GM04504 (cell line): ENCODE measurements around the gene GRID2.

Source experiments
- DNase-seq: peaks from one replicate; pipeline ENCODE4 v3.0.0-alpha.2; 2012; ENCODE audit warnings: low read depth

The GRID2 gene

GRCh38 chr4:93756101-93756500 is 1452.3 kb downstream of the GRID2 start:
- no peak for DNase-seq

DNA sequence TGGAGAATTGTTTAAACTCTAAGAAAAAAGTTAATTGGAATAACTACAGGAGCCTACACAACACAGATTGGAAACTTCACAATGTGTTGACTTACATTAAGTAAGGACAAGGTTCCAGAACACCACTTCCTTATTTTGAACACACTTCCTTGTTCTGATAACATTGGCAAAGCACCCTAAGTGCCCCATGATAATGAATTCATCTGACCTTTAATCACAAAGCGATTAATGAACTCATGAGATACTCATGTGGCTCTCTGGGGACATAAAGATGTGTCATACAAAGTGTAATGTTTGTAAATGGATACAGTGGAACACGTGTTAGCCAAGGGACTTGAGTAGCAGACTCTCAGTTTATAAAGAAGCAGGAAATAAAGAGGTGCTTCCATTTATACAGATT is 1455.7 kb downstream of the GRID2 start:
- no peak for DNase-seq

- no peak for DNase-seq
Measured at GRCh38 chr4:93760284-93760683, 1456.5 kb downstream of the GRID2 start.

DNA sequence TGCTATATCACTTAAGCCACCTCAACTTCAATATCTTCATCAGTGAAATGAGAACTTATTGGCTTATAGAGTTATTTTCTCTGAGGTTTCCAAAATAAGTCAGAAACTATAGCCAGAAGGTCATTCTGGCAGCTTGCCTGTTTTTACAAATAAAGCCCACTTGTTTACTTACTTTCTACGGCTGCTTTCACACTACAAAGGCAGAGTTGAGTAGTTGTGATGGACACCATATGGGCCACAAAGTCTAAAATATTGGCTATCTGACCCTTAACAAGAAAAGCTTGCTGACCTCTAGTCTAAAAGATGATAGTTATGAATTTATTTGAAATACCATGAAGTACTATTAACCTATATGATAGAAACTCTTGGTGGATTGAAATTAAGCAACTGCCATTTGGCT is 1457.5 kb downstream of the GRID2 start:
- no peak for DNase-seq

DNA sequence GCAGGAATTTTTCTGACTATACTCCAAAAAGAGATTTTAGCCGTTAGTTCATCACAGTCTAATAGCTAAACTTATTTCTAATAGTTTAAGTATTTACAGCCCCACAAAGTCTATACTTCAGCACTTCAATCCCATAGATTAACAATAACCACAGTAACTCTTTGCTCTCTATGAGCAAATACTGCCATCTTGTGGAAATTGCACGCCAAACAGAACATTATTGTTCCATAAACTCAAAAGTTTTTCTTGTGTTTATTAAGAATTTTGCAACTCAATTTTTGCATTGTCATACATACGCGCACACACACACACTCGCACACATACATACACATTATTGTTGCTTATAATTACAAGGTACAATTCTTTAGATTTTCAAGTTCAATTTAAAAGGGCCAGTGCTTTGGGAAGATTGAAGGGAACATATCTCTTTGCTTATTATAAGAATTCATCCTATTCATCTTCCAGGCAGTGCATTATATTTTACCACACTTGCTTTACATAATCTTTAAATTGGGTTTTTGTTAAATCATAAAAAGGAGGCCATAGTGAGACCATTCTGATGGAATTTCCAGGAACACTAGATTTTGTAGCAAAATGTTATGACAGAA is 1461.0 kb downstream of the GRID2 start:
- peak; percentile 3 for DNase-seq

- no peak for DNase-seq
Measured at GRCh38 chr4:93767917-93768316, 1464.2 kb downstream of the GRID2 start.

DNA sequence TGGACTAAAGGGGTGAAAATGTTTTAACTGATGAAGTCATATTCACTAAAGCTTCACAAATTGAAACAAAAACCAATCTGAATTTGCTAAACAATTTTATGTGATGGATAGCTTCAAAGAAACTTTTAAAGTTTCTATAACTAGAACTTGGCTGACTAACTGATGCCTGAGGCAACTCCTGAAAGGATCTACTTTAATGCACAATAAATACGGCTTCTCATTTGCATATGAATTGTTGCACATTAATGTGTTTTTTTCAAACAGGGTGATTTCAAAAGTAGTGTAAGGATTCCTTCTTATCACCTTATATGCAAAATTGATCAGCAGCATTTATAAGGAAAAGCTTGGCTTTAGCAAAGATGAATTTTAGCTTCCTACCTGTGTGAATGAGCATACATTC is 1466.4 kb downstream of the GRID2 start:
- no peak for DNase-seq

DNA sequence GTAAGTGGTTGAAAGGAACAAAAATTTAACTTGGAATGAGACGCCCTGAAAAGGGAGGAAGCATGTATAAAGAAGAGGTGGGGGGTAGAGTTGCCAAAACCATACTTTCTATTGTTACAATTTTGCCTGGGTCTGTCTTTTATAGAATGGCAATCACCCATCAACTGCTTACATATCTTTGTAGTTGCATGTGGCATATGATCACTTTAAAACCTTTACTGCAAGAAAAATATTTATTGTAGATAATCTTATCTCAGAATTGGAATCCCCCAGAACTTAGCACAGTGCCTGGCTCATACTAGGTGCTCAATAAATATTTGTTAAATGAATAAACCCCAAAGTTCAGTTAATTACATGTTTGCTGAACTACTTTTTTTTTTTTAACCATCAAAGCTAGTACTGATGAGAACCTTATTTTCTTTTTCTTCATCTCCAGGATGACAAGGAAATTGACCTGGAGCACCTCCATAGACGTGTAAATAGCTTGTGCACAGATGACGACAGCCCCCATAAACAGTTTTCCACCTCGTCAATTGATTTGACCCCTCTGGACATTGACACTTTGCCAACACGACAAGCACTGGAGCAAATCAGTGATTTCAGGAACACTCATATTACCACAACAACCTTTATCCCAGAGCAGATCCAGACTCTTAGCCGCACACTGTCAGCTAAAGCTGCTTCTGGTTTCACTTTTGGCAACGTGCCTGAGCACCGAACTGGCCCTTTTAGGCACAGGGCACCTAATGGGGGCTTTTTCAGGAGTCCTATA is 1468.1 kb downstream of the GRID2 start:
- no peak for DNase-seq

DNA sequence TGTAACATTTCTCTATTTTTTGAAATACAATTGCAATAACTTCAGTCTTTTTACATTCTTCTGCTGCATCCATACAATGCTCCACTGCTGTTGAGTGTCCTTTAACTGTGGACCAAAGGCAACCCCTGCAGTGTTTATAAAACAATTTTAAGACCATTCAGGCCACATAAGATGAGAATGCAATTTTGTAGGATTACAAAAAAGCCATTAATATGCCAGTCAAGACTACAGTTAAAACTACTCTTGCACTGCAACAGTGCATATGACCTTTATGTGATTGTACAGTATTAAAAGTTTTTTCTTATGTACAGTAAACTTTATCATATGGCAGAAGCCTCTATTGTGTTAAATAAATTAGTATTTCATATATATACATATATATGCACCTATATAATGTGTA is 1469.1 kb downstream of the GRID2 start:
- DNase-seq: no peak

GRCh38 chr4:93775551-93775950 is 1471.8 kb downstream of the GRID2 start:
- DNase-seq: no peak

GRCh38 chr4:93776386-93777080 is 1472.8 kb downstream of the GRID2 start:
- no peak for DNase-seq

DNA sequence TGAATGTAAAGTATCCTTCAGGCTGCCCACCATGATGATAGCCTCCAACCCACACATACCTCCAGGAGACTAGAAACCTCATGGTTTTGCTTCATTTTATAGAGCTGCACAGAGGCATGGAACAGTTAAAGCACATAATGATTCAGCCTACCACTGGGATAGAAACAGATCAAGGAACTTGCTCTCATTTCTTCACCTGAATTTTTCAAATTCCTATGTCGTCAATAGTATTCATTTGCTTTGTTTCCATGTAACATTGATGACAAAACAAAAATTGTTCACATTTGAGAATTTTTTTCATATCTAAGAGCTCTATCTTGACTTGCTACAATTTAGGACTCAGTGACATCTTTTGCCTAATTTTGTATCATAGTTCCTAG is 1473.3 kb downstream of the GRID2 start:
- no peak for DNase-seq

GRCh38 chr4:93779228-93779627 is 1475.5 kb downstream of the GRID2 start:
- no peak for DNase-seq

DNA sequence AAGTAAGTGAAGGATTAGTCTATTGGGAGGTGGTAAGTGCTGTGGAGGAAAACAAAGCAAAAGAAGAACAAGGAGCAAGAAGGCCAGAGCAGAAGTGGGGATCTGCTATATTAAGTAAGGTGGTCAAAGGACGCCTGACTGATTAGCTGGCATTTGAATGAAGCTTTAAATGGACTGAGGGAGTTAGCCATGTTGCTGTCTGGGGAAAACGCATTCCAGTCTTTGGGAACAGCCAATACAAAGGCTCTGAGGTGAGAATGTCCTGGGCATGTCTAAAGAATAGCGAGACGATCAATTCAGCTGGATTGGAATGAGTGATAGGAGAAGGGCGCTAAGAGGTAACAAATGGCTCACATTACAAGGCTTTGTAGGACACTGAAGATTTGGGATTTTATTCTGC is 1476.3 kb downstream of the GRID2 start:
- no peak for DNase-seq

DNA sequence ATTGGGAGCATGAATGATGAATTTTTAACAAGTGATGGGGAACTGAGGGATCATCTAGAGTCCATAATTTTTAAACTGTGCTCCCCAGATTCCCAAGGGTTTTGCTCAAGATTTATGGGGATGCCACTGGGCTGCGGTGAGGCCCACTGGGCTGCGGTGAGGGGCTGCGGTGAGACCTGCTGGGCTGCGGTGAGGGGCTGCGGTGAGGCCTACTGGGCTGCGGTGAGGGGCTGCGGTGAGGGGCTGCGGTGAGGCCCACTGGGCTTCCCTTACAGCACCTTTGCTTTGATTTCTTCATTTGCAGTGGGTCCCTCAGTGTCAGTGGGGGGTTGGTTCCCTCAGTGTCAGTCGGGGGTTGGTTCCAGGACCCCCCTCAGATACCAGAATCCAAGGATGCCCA is 1477.4 kb downstream of the GRID2 start:
- DNase-seq: no peak

GRCh38 chr4:93786149-93786548 is 1482.4 kb downstream of the GRID2 start:
- no peak for DNase-seq

GRCh38 chr4:93788712-93789111 is 1484.9 kb downstream of the GRID2 start:
- no peak for DNase-seq

DNA sequence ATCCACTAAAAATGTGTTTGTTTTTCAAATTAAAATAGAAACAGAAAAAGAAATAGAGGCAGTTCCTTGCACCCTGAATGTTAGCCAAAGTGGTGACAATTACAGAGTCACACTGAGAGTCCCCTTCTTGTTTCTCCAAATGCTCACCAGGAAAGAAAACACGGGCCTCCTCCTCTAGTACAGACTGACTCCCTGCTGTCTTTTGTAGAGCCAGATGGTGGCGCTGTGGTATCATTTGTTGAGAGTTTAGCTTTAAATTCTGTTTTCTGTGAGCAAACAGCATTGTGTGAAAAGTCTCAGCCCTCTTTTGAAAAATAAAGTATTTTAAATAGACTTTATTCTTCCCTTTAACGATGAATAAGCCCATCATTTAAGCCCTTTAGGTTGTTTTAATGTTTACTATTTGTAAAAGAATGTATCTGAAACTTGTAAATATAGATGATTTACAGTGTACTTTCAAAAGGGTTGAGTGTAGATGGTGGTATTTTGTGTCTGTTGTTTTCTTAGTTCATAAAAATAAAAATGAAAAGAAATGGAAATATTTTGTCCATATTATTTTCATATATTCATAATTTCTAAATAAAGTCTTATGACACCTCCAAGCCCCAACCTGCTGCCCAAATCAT is 1487.9 kb downstream of the GRID2 start:
- DNase-seq: peak; percentile 14

GRCh38 chr4:93802045-93802444 is 1498.3 kb downstream of the GRID2 start:
- no peak for DNase-seq

- DNase-seq: no peak
Measured at GRCh38 chr4:93809773-93810172, 1506.0 kb downstream of the GRID2 start.

GRCh38 chr4:93810340-93810992 is 1506.7 kb downstream of the GRID2 start:
- DNase-seq: no peak

- no peak for DNase-seq
Measured at GRCh38 chr4:93813092-93813491, 1509.3 kb downstream of the GRID2 start.
